Upper lobe of right lung (tissue), 1 donor: ENCODE results near the gene ZMIZ2. TPM values are rescaled to one million over a fixed set of nuclear protein-coding genes. Genes with fewer than 3 reads are reported as not detected.

Source experiments
- ATAC-seq: fragments of 200-7000 bp; cut with Tn5 transposase; one replicate; pipeline ENCODE4 v1.9.1; 2020; ENCODE audit warnings: mild to moderate bottlenecking, moderate library complexity
- DNase-seq: peaks from one replicate; pipeline ENCODE4 v3.0.0-alpha.2; 2020
- H3K27ac ChIP-seq: fragments of 200-600 bp; one replicate; pipeline ENCODE4 v1.8.0; 2022
- H3K27me3 ChIP-seq: fragments of 200-600 bp; one replicate; pipeline ENCODE4 v1.8.0; 2022; ENCODE audit warnings: mild to moderate bottlenecking
- H3K36me3 ChIP-seq: fragments of 200-600 bp; one replicate; pipeline ENCODE4 v1.8.0; 2022
- H3K4me1 ChIP-seq: fragments of 200-600 bp; one replicate; pipeline ENCODE4 v1.8.0; 2022
- H3K4me3 ChIP-seq: fragments of 200-600 bp; one replicate; pipeline ENCODE4 v1.8.0; 2022; ENCODE audit warnings: mild to moderate bottlenecking
- H3K9me3 ChIP-seq: fragments of 200-600 bp; one replicate; pipeline ENCODE4 v1.8.0; 2022
- CTCF ChIP-seq: fragments of 200-600 bp; IDR thresholded peaks from one replicate; pipeline ENCODE4 v1.8.0; 2022; ENCODE audit warnings: antibody characterized with exemption
- intact Hi-C: fragments of 100-400 bp; cut with DNase I; formaldehyde crosslinking; loops from one replicate; pipeline ENCODE4 v1.11.0; 2022
- total RNA-seq: library from RNA; stranded (reverse); fragmentation: NEBNext Ultra II Directional; extraction: Animal tissue kit (Norgen Biotek cat#: 25700); gene quantifications from one replicate; pipeline ENCODE4 v1.2.1, GENCODE V29; 2021
- donor health status: DM: no; HTN: yes; CAD: no; lungs with severe emphysema.

ZMIZ2 gene
- total RNA-seq, 1 donor from 2014 or later: 95.4 TPM

GRCh38 chr7:44767134-44767911 is 18.7 kb downstream of the ZMIZ2 start:
- no peak for TF ChIP-seq CTCF
- Histone ChIP-seq H3K9me3 (no peaks in the 10 kb centered on the region), H3K27me3 (no peaks in the 10 kb centered on the region), H3K4me1 (peaks cover 35% of the 10 kb centered on the region), H3K36me3 (peaks cover 56% of the 10 kb centered on the region), H3K4me3 (no peak overlapping the region), H3K27ac (peak overlapping the region; percentile 58)
- ATAC-seq (no peak), DNase-seq (no peak)
- intact Hi-C loops: no loop called here

- DNase-seq (peak; percentile 69), ATAC-seq (peak; percentile 51)
- intact Hi-C loops: no loop called here
- Histone ChIP-seq H3K9me3 (no peaks in the 10 kb centered on the region), H3K4me3 (no peak overlapping the region), H3K27ac (peak overlapping the region; percentile 58), H3K4me1 (peaks cover 35% of the 10 kb centered on the region), H3K36me3 (peaks cover 49% of the 10 kb centered on the region), H3K27me3 (no peaks in the 10 kb centered on the region)
- no peak for TF ChIP-seq CTCF
Measured at GRCh38 chr7:44767912-44768627, 19.4 kb downstream of the ZMIZ2 start.

- Histone ChIP-seq H3K4me1 (peaks cover 35% of the 10 kb centered on the region), H3K9me3 (no peaks in the 10 kb centered on the region), H3K27ac (peak overlapping the region; percentile 58), H3K36me3 (peaks cover 42% of the 10 kb centered on the region), H3K27me3 (no peaks in the 10 kb centered on the region), H3K4me3 (no peak overlapping the region)
- no peak for TF ChIP-seq CTCF
- no peak for DNase-seq
- intact Hi-C loops: no loop called here
- ATAC-seq: peak; percentile 1
Measured at GRCh38 chr7:44768628-44769371, 20.2 kb downstream of the ZMIZ2 start.

GRCh38 chr7:44769376-44769775 is 20.7 kb downstream of the ZMIZ2 start:
- no peak overlapping the region for H3K4me3 ChIP-seq
- H3K9me3 ChIP-seq: no peaks in the 10 kb centered on the region
- H3K27ac ChIP-seq: peak overlapping the region; percentile 58
- DNase-seq (no peak), ATAC-seq (no peak)
- peaks cover 36% of the 10 kb centered on the region for H3K36me3 ChIP-seq
- H3K4me1 ChIP-seq: peaks cover 35% of the 10 kb centered on the region
- intact Hi-C loops: no loop called here
- H3K27me3 ChIP-seq: no peaks in the 10 kb centered on the region
- TF ChIP-seq CTCF: no peak

GRCh38 chr7:44769776-44770294 is 21.2 kb downstream of the ZMIZ2 start:
- DNase-seq (no peak), ATAC-seq (peak; percentile 71)
- H3K4me3 ChIP-seq: no peak overlapping the region
- no peak for TF ChIP-seq CTCF
- no peaks in the 10 kb centered on the region for H3K9me3 ChIP-seq
- peaks cover 35% of the 10 kb centered on the region for H3K4me1 ChIP-seq
- H3K36me3 ChIP-seq: peaks cover 31% of the 10 kb centered on the region
- intact Hi-C loops: no loop called here
- H3K27me3 ChIP-seq: no peaks in the 10 kb centered on the region
- peak overlapping the region; percentile 58 for H3K27ac ChIP-seq
